ENCODE data around the gene FREM3.

Gene FREM3

DNA sequence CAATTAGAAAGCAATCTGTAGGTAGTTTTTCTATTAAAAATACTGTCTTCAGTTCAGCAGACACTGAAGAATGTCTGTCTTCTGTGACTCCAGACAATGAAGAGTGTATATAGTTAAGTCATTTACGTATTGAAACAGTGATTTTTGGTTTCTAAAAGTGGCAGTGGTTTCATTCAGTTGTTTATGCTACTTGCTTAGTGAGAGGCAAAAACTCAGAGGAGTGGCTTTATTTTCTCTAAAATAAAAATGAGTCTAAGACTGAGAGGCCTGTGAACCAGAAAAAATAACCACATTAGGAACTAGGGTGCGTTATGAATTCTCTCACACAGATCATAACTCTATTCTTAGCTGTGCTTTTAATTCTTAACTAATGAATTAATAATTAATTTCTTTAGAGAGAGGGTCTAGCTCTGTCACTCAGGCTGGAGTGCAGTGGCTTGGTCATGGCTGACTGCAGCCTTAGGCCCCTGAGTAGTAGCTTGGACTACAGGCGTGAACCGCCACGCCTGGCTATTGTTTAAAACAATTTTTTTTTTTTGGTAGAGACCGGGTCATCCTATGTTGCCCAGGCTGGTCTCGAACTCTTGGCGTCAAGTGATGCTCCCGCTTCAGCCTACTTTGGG, 31.4 kb downstream of the FREM3 start:
- no peak overlapping the region for H3K4me3 ChIP-seq (replicated peaks; ENCODE audit: low read depth, low read length)
- DNase-seq (ENCODE audit: low read depth), result no peak
- no peak for TF ChIP-seq CTCF (IDR thresholded peaks at IDR 0.05; ENCODE audit: low read length, missing control alignments)

DNA sequence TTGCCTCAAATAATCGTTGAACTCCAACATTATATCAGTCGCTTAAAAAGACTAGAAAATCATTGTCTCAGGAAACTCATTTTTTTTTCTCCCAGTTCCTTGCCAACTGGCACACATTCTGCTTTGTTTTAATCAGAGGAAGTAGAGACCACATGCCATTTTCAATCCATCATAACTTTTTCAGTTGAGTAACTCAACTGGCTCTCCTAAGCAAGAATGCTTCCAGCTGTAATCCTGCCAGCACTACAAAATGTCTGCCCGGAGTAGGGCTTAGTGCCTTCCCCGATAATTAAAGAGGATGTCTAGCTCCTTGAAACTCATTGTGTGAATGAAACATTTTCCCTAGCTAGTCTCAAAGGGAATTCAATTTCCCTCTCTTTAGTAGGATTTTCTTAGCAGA, 33.0 kb downstream of the FREM3 start:
- no peak for TF ChIP-seq CTCF (IDR thresholded peaks at IDR 0.05; ENCODE audit: low read length, missing control alignments)
- DNase-seq (ENCODE audit: low read depth), result peak; percentile 97
- H3K4me3 ChIP-seq (replicated peaks; ENCODE audit: low read depth, low read length), result no peak overlapping the region

GRCh38 chr4:143658336-143658735, 42.1 kb downstream of the FREM3 start:
- no peak for TF ChIP-seq CTCF (IDR thresholded peaks at IDR 0.05; ENCODE audit: low read length, missing control alignments)

GRCh38 chr4:143654571-143654970, 45.9 kb downstream of the FREM3 start:
- TF ChIP-seq CTCF (IDR thresholded peaks at IDR 0.05; ENCODE audit: low read length, missing control alignments), result no peak
- H3K4me3 ChIP-seq (replicated peaks; ENCODE audit: low read depth, low read length), result no peak overlapping the region
- no peak for DNase-seq (ENCODE audit: low read depth)

More at GRCh38 chr4:143658336-143658735, 42.1 kb downstream of the FREM3 start:
- H3K4me3 ChIP-seq (replicated peaks; ENCODE audit: low read depth, low read length), result no peak overlapping the region
- DNase-seq (ENCODE audit: low read depth), result no peak

GRCh38 chr4:143653031-143653430, 47.4 kb downstream of the FREM3 start:
- no peak for TF ChIP-seq CTCF (IDR thresholded peaks at IDR 0.05; ENCODE audit: low read length, missing control alignments)
- peak; percentile 43 for DNase-seq (ENCODE audit: low read depth)
- H3K4me3 ChIP-seq (replicated peaks; ENCODE audit: low read depth, low read length), result no peak overlapping the region

DNA sequence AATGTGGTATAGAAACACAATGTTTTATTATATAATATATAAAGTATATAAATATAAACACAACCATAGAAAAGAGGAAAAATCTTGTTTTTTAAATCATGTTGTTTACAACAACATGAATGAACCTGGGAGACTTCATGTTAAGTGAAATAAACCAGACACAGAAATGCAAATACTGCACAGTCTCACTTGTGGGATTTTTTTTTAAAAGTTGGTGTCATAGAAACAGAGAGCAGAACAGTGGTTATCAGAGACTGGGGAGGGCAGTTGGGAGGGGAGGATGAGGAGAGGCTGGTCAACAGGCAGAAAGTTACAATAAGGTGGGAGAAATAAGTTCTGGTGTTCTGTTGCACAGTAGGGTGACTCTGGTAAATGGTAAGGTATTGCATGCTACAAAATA, 57.1 kb downstream of the FREM3 start:
- TF ChIP-seq CTCF (IDR thresholded peaks at IDR 0.05; ENCODE audit: low read length, missing control alignments), result no peak
- DNase-seq (ENCODE audit: low read depth), result no peak

GRCh38 chr4:143642611-143643010, 57.9 kb downstream of the FREM3 start:
- peak; percentile 17 for DNase-seq (ENCODE audit: low read depth)
- no peak for TF ChIP-seq CTCF (IDR thresholded peaks at IDR 0.05; ENCODE audit: low read length, missing control alignments)
- H3K4me3 ChIP-seq (replicated peaks; ENCODE audit: low read depth, low read length), result no peak overlapping the region

More for the DNA sequence above, 57.1 kb downstream of the FREM3 start:
- no peak overlapping the region for H3K4me3 ChIP-seq (replicated peaks; ENCODE audit: low read depth, low read length)

All from fibroblast of pulmonary artery (primary cell).